Smooth muscle cell (in vitro differentiated cells): Measurements from ENCODE around the gene RSPH9. TPM values are rescaled to one million over a fixed set of nuclear protein-coding genes. Genes with fewer than 3 reads are reported as not detected.

Experiments
- DNase-seq: peaks from one replicate; lab custom pipeline; 2025; ENCODE audit not compliant: unreplicated experiment; lab: John Stamatoyannopoulos, UW
- H2AFZ ChIP-seq: fragments of 200-600 bp; sonication (generic); 2 replicates; pipeline ENCODE4 v1.6.0; 2016; ENCODE audit warnings: antibody characterized with exemption, low read depth, mild to moderate bottlenecking
- H3F3A ChIP-seq: fragments of 200-600 bp; sonication (generic); 2 replicates; pipeline ENCODE4 v1.6.0; 2017; ENCODE audit warnings: antibody characterized with exemption, low read depth
- H3K27ac ChIP-seq: fragments of 200-600 bp; sonication (generic); 2 replicates; pipeline ENCODE4 v1.5.1; 2016; ENCODE audit warnings: low read depth, mild to moderate bottlenecking
- H3K27me3 ChIP-seq: fragments of 200-600 bp; sonication (generic); 2 replicates; pipeline ENCODE4 v1.6.1; 2016; ENCODE audit warnings: low read depth, mild to moderate bottlenecking
- H3K36me3 ChIP-seq: fragments of 200-600 bp; sonication (generic); 2 replicates; pipeline ENCODE4 v1.5.1; 2016; ENCODE audit warnings: low read depth
- H3K4me1 ChIP-seq: fragments of 200-600 bp; sonication (generic); 2 replicates; pipeline ENCODE4 v1.5.1; 2016; ENCODE audit warnings: low read depth
- H3K4me2 ChIP-seq: fragments of 200-600 bp; sonication (generic); 2 replicates; pipeline ENCODE4 v1.6.0; 2016; ENCODE audit warnings: mild to moderate bottlenecking
- H3K4me3 ChIP-seq: fragments of 200-600 bp; sonication (generic); 2 replicates; pipeline ENCODE4 v1.5.1; 2016; ENCODE audit warnings: mild to moderate bottlenecking
- H3K79me2 ChIP-seq: fragments of 200-600 bp; sonication (generic); 2 replicates; pipeline ENCODE4 v1.6.0; 2016; ENCODE audit warnings: low read depth, mild to moderate bottlenecking
- H3K9ac ChIP-seq: fragments of 200-600 bp; sonication (generic); 2 replicates; pipeline ENCODE4 v1.6.0; 2016; ENCODE audit warnings: low read depth
- H3K9me3 ChIP-seq: fragments of 200-600 bp; sonication (generic); replicated peaks from 2 replicates; pipeline ENCODE4 v1.5.1; 2016; ENCODE audit warnings: low read depth
- H4K20me1 ChIP-seq: fragments of 200-600 bp; sonication (generic); 2 replicates; pipeline ENCODE4 v1.6.0; 2016; ENCODE audit warnings: low read depth
- WGBS: methylation state at CpG from one replicate; pipeline ENCODE4 v1.1.7; 2016; ENCODE audit warnings: low lambda C conversion rate; 5-methylcytosine and 5-hydroxymethylcytosine counted together
- polyA plus RNA-seq: library from polyadenylated mRNA; unstranded; fragments of >200 nt; fragmentation: Nextera tagmentation; extraction: Ambion mirVana; gene quantifications from 2 replicates; pipeline ENCODE4 v1.2.1, GENCODE V29; 2016
- total RNA-seq: library from RNA; depleted of rRNA; stranded (reverse); fragments of >200 nt; gene quantifications from 2 replicates; pipeline ENCODE4 v1.2.3, GENCODE V29; 2014
- TF ChIP-seq, protein P1 (sequence below): fragments of 200-600 bp; sonication (generic); IDR thresholded peaks from 2 replicates; pipeline ENCODE4 v1.5.1; 2017; ENCODE audit warnings: borderline replicate concordance, mild to moderate bottlenecking, antibody characterized with exemption; ENCODE audit not compliant: insufficient read depth, poor library complexity, severe bottlenecking

RSPH9 gene
- total and polyA plus RNA-seq, 2 experiments from 2014 or later, result 1.9 to 2.5 TPM

DNA sequence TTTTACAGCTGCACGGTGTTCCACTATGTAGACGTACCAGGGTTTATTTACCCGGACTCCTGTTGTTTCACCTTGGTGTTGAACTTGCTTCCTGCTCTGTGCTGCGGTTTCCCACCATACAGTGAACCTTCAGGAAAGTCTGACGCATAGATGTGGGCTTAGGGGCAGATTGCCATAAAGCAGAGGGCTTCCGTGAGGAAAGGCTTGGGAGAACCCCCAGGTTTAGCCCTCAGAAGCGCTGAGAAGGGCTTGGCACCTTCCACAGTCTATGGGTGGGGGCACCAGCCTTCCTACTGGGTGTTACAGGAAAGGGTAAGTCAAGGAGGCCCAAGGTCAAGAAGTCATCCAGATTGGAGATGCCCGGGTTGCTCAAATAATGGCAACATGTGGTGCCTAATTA is 62.0 kb downstream of the RSPH9 start:
- TF ChIP-seq, protein P1, sequence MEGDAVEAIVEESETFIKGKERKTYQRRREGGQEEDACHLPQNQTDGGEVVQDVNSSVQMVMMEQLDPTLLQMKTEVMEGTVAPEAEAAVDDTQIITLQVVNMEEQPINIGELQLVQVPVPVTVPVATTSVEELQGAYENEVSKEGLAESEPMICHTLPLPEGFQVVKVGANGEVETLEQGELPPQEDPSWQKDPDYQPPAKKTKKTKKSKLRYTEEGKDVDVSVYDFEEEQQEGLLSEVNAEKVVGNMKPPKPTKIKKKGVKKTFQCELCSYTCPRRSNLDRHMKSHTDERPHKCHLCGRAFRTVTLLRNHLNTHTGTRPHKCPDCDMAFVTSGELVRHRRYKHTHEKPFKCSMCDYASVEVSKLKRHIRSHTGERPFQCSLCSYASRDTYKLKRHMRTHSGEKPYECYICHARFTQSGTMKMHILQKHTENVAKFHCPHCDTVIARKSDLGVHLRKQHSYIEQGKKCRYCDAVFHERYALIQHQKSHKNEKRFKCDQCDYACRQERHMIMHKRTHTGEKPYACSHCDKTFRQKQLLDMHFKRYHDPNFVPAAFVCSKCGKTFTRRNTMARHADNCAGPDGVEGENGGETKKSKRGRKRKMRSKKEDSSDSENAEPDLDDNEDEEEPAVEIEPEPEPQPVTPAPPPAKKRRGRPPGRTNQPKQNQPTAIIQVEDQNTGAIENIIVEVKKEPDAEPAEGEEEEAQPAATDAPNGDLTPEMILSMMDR, result no peak
- Histone ChIP-seq H3K4me2 (no peak overlapping the region), H2AFZ (no peak overlapping the region), H3K9ac (no peak overlapping the region), H3F3A (peaks cover 13% of the 10 kb centered on the region), H4K20me1 (peaks cover 5% of the 10 kb centered on the region), H3K27me3 (no peaks in the 10 kb centered on the region), H3K9me3 (no peaks in the 10 kb centered on the region), H3K36me3 (no peaks in the 10 kb centered on the region), H3K27ac (no peak overlapping the region), H3K4me1 (peaks cover 24% of the 10 kb centered on the region), H3K79me2 (no peaks in the 10 kb centered on the region), H3K4me3 (no peak overlapping the region)
- 91% methylated on average over 8 of the region's 8 CpGs for WGBS
- DNase-seq, result no peak

DNA sequence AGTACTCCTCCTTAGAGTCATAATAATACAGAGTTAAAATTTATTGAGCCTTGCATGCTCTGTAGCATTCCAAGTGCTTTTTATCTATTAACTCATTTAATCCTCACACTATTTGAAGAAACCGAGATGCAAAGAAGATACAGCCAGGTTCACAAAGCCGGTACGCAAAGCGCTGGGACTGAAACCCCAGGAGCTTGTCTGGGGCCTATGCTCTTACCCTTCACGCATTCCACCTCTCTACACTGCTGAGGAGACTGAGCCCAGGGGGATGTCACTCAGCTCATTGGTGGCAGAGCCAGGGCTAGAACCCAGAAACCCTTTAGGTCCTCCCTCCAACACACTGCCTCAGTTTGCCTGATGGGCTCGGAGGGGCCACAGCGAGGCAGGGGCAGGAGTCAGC is 62.4 kb downstream of the RSPH9 start:
- DNase-seq, result no peak
- Histone ChIP-seq H3K9me3 (no peaks in the 10 kb centered on the region), H3K9ac (no peak overlapping the region), H3K4me1 (peaks cover 20% of the 10 kb centered on the region), H3K27me3 (no peaks in the 10 kb centered on the region), H2AFZ (no peak overlapping the region), H3F3A (peaks cover 10% of the 10 kb centered on the region), H4K20me1 (peaks cover 5% of the 10 kb centered on the region), H3K79me2 (no peaks in the 10 kb centered on the region), H3K27ac (no peak overlapping the region), H3K36me3 (no peaks in the 10 kb centered on the region), H3K4me3 (no peak overlapping the region), H3K4me2 (no peak overlapping the region)
- TF ChIP-seq, protein P1, result no peak
- 90% methylated on average over 7 of the region's 7 CpGs for whole genome bisulfite sequencing

DNA sequence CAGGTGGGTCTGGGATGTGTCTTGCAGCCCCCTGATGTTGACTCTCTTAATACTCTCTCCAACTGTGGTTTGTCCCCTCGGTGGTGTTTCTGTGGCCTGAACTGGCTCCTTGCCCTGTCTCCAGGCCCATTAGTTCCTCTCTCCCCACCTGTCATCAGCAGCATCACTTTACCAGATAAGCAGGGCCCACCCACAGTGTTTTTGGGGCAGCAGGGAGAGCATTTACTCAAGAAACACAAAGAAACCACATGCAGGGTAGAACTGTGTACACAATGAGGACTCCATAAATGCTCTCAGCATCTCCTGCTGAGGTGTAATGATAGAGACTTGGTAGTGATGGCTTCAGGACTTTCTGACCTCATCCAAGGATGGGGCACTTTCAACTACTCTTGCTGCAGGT is 62.9 kb downstream of the RSPH9 start:
- TF ChIP-seq, protein P1, result no peak
- peaks cover 11% of the 10 kb centered on the region for H3F3A ChIP-seq
- H3K9me3 ChIP-seq, result no peaks in the 10 kb centered on the region
- H3K79me2 ChIP-seq, result no peaks in the 10 kb centered on the region
- no peak for DNase-seq
- no peak overlapping the region for H3K27ac ChIP-seq
- H3K9ac ChIP-seq, result no peak overlapping the region
- H3K27me3 ChIP-seq, result no peaks in the 10 kb centered on the region
- H3K4me3 ChIP-seq, result no peak overlapping the region
- WGBS, result 69% methylated on average over 1 of the region's 1 CpG
- no peaks in the 10 kb centered on the region for H3K36me3 ChIP-seq
- no peak overlapping the region for H3K4me2 ChIP-seq
- peaks cover 16% of the 10 kb centered on the region for H3K4me1 ChIP-seq
- H4K20me1 ChIP-seq, result peaks cover 5% of the 10 kb centered on the region
- no peak overlapping the region for H2AFZ ChIP-seq

DNA sequence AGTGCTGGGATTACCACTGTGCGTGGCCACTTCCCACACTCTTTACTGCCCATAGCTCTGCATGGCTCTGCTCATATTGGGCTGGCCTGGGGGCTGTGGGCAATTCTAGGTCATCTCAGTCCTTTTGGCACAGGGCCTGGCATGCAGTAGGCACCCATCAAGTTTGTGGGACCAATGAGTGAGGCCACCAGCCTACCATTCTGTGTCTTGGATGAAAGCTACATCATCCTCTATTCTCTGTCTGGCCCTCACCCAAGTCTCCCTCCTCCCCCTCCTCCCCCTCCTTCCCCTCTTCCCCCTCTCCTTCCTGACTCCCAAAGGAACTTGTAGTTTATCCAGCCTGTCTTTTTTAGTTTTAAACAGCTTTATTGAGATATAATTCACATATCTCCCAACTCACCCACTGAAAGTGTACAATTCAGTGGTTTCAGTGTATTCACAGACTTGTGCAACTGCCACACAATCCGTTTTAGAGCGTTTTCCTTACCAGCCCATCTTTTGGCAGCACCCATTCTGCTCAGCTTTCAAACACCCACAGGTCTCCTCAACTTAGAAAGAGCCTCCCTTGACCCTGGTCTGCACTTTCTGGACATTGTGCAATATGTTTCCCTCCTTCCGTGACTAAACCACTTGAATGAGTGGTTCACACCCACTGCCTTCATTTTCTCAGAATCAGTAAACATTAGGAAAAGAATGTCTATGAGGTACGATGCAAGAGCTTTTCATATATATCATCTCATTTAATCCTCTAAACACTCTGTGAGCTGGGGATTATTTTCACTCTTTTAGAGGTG is 64.2 kb downstream of the RSPH9 start:
- Histone ChIP-seq H3K4me3 (no peak overlapping the region), H4K20me1 (peaks cover 5% of the 10 kb centered on the region), H3K4me1 (peaks cover 9% of the 10 kb centered on the region), H3K79me2 (no peaks in the 10 kb centered on the region), H3K9me3 (no peaks in the 10 kb centered on the region), H3F3A (peaks cover 8% of the 10 kb centered on the region), H3K27me3 (no peaks in the 10 kb centered on the region), H2AFZ (no peak overlapping the region), H3K4me2 (peak overlapping the region; percentile 2), H3K27ac (no peak overlapping the region), H3K9ac (no peak overlapping the region), H3K36me3 (no peaks in the 10 kb centered on the region)
- DNase-seq, result no peak
- WGBS, result 40% methylated on average over 5 of the region's 5 CpGs
- TF ChIP-seq, protein P1, result no peak
